HG02870 (cell line): Measurements from ENCODE around the gene ELL.

Experiments used
- ATAC-seq: cut with Tn5 transposase; IDR thresholded peaks from one replicate; pipeline ENCODE4 v1.9.1; 2021; ENCODE audit warnings: mild to moderate bottlenecking, moderate library complexity; ENCODE audit not compliant: unreplicated experiment

The ELL gene

DNA sequence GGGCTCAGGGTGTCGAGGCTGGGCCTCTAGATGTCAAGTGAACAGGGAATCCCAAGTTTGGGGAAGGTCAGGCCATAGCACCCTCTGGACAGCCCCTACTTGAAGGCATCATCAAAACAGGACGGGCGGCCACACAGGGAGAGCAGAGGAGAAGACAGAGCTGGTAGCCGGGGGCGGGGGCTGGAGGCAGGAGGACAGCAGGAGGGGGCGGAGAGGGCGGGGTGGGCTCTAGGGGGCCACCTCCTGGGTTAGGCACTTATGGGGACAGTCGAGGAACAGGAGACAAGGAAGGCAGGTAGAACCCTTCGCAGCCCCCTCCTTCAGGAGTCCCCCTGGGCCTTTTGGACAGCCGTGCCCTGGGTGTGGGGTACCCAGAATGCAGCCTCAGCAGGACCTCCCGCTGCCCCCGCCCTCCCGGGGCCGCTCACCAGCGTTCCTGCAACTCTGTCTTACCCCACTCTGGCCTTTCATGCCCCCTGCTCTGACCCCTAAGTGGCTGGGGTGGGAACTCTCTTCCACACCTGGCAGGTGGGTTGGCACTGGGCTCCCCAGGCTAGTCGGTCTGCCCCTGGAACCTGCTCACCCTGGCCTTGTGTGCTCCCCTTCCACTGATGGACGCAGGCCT is 96.9 kb downstream of the ELL start:
- no peak for ATAC-seq

DNA sequence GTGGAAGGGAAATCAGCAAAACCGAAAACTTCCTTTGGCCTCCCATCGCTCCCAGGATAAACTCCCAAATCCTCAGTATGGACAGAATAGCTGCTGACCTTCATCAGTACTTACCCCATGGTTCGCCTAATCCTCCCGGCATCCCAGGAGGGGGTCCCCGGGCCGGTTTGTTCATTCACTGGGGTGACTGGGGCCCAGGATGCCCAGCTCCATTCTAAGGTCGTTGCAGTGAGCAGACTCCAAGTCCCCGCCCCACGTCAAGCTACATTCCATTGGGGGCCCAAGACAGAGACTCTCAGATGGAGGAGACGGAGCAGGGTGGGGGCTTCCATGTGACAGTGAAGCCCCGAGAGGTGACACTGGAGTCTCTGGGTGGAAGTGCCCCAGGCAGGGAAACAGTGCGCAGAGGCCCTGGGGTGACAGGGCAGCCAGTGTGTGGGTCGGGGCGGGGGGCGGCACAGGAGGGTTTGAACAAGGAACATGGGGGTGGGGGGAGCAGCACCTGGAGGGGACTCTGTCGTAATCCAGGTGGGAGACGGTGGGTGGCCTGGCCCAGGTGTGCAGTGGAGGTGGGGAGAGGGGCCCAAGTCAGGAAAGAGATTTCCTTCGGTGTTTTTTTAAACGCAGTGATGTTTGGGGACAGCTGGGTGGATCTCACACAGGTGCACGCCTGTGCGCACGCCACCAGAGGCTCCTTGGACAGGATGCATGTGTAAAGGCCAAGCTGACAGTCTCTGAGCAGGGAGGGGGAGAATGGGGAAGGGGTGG is 97.6 kb downstream of the ELL start:
- ATAC-seq: no peak

DNA sequence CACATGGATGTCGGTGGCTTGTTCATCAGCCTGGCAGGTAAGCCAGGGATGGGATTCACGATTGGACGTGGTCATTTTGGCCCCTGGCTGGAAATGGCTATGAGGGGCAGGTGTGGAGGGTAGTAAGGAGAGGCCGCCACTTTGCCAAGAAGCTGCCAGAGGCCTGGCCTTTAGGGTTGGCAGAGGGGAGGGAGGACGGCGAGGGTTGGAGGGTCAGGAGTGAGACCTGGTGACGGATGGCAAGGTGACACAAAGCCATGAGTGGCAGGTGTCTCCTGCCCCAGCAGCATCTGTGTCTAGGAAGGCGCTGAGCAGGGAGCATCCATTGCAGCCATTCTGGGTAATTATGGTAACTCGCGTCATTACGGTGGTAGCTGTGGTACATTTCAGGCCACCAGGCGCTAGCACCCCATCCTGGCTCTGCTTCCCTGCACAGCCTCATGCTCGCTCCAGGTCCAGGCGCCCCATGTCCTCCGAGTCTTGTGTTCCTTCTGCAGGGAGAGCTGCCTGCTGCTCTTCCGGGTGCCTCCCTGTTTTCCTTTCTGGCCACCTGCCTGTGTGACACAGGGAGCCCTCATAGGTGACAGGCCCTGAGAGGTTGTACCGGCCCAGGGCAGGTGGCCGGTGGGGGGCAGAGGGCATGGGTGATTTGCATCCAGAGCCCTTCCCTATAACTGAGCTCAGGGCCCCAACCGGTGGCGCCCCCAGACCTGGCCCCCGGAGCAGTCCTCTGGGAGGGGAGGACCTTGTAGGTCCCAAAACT is 98.4 kb downstream of the ELL start:
- no peak for ATAC-seq

GRCh38 chr19:18422530-18423191 is 99.2 kb downstream of the ELL start:
- no peak for ATAC-seq

DNA sequence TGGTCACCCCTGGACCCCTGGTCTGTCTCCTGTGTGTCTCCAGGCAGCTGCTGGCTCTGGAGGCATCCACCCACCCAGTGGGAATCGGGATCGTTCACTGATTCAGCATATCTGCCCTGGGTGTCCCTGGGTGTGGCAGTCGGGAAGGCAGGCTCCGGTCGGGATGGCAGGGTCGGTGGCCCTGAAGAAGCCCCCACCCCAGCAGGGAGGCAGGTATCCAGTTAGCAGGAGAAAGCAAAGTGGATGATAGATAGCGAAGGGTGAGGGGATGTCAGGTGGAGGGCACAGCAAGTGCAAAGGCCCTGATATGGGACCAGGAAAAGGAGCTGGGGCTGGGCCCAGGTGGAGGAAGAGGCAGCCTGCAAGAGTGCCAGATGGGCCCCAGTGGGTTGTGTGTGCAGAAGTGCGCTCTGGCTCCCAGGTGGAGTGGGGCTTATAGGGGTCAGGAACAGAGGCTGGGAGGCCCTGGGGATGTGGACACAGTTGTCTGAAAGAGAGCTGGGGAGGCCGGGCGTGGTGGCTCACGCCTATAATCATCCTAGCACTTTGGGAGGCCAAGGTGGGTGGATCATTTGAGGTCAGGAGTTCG is 100.4 kb downstream of the ELL start:
- no peak for ATAC-seq

GRCh38 chr19:18420930-18421329 is 100.9 kb downstream of the ELL start:
- no peak for ATAC-seq

DNA sequence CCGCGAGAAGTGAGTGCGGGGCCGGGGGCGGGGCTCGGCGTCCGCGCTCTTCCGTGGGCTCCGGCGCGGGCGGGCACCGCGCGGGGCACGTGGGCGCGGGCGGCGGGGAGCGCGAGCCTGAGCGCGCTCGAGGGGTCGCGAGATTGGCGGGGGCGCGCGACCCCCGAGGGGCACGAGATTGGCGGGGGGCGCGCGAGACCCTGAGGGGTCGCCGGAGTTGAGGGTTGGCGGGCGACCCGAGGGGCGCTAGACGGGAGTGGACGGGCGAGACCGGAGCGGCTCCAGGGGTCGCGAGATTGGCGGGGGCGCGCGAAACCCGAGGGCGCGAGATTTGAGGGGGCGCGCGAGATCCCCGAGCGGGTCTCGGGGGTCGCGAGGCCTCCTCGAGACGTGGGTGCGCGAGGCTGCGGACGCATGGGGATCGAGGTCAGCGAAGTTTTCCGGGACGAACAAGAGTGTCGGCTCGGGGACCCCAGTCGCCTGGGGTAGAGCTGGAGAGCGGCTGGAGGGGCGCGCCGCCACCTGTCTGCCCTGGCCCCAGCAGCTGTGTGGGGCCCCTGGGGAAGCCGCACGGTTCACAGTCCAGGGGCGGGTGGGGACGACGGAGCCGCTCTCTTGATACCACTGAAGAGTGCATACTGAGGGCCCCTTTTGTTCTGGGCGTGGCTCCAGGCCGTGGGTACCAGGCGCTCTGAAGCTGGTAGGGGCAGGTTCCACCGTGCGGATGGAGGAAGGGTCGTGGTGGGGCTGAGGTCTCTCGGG is 102.0 kb downstream of the ELL start:
- no peak for ATAC-seq

DNA sequence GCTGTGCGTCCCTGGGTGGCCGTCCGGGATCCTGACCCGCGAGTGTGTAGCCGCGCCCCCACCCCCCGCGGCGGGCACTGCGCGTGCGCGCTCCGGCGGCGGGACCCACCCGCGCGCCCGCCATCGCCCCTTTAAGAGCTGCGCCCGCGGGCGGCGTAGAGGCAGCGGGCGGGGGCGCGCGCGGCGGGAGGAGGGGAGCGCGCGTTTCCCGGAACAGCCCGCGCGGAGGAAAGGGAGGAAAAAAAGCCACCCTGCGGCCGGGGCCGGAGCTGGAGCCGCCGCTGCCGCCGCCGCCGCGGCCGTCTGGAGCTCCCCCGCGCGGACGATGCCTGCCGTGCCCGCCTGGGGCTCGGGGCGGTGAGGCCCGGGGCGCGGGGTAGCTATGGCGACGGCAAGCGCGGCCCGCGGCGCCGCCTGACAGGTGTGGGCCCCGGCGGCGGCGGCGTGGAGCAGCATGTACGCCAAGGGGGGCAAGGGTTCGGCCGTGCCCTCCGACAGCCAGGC is 102.6 kb downstream of the ELL start, which contains the start of gene SSBP4:
Gene SSBP4, plus strand, starts transcription at position 204 of the 504 bp plus-strand sequence. Its CDS starts 251 bp downstream, at position 455.
- no peak for ATAC-seq

- no peak for ATAC-seq
Observed at GRCh38 chr19:18418483-18419194, 103.2 kb downstream of the ELL start.

DNA sequence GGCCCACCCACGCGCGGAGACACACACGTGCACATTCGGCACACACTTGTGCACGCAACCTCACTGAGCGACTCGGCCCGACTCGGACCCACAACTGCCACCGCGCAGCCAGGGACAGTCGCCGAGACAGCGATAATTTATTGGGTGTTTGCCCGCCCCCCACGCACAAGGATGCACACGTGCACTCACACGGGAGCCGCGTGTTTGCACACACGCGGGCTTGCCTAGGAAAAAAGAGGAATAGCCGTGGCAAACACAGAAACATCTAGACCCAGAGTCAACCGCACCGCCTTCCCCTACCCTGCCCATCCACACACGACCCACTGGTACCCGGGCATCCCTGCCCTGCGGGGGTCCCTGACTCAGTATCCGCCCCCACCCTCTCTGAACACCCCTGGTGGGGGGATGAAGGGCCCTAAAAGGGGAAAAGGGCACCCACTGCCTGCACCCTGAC is 103.8 kb downstream of the ELL start:
- no peak for ATAC-seq

DNA sequence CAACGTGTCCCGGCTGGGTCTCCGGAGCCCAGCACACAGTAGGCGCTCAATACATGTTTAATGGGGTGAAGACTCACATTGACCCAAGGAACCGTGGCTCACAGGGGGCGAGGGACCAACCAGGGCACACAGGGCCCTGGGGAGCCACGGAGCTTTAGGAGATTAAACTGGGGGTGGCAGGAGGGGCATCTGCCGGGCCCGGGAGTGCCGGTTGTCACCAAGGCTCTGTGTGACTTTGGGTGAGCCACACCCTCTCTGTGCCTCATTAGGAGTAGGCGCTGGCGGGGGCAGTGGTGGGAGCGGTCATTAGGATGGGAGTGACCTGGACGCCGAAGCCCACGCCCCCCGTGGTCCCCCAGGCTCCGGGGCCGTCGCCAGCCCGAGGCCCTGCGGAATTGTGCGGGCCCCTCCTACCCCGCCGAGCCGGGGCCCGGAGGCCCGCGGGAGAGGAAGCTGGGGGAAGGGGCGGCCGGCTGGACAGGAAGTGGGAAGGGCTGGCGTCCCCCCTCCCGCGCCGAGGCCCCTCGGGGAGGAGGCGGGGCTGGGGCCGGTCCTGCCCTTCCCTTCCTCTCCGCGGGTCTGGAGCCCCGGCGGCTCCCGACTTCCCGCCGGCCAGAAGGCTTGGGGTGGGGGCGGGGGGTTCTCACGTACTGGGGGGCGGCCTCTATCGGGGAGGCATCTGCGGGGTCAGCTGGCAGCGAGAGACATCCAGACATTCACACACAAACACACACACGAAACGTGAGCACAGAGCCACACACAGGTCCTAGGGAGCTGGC is 104.4 kb downstream of the ELL start:
- no peak for ATAC-seq

GRCh38 chr19:18416778-18417249 is 105.1 kb downstream of the ELL start:
- no peak for ATAC-seq

DNA sequence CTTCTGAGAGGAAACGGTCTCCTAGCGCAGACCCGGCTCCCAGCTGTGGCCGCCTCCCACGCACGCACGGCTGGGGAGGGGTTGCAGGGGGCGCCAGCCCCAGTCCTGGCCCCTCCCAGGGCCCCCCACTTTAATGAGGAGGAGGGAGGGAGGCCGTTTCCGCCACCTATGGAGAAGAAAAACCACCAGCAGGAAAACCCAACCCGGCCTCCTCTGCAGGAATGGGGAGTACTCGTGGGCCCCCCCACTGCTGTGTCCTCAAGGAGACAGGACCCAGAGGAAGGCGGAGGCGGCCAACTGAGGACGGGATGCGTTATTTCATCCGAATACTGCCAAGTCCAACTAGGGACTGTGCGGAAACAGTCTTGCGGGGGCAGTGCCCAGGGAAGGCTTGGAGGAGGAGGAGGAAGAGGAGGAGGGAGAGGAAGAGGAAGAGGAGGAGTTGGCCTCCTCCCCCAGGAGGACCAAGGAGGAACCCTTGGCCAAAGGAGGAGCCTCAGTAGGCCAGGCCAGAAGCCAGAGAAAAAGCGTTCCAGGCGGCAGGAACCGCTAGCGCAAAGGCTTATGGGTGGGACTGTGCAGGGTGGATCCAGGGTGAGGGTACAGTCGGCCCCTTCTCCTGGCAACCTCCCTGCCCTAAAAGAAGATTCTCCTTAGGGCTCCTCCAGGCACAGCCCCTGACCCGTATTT is 106.5 kb downstream of the ELL start:
- no peak for ATAC-seq

DNA sequence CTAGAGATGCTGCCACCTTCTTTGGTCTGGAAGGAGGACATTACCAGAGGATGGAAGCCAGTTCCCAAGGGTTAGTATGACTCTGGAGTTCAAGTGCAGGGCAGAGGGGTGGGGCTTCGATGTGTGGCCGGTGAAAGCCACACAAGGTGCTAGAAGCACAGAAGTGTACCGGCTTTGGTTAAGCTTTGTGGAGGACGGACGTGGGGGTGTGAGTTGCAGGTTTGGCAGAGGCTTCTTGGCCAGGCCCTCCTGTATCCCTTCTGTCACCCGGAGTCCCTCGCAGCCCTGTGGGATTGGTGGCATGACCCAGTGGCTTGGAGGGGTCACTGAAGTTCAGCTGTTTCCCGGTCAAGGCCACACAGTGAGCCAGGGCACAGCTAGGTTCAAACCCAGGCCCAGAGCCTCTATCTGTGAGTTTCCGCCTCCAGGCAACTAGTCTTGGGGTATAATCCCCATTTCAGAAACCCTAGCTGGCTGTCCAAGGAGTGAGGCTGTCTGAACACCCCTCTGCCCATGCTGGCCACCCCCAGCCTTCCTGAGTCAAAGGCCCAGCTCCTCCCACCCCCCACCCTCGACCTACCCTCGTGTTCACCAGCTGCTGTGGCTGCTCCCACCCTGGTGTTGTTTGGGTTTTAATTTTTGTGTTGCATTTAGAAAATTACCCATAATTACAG is 107.2 kb downstream of the ELL start:
- no peak for ATAC-seq

DNA sequence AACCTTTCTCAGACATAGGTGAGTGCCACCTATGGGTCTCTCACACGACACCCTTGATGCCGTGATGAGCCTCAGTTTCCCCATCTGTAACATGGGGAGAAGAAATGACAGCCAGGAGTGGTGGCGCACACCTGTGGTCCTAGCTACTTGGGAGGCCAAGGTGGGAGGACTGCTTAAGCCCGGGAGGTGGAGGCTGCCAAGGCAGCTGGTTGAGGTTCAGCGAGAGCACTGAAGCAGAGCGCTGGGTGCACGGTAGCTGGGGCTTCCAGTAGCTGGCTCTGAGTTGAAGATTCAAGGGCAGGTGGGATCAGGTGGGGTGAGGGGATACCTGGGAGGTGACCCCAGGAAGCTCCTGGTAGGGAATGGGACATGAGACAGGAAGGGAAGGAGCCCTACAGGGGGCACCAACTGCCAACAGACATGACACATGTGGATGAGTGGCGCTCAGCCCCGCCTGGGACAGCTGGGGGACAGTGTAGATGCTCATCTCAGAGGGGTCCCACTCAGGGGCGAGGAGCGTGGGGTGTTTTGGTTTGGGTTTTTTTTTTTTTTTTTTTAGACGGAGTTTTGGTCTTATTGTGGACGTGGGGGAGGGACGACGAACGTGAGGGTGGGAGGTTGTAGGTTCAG is 109.1 kb downstream of the ELL start:
- ATAC-seq: no peak

GRCh38 chr19:18408053-18408476 is 113.8 kb downstream of the ELL start:
- no peak for ATAC-seq

DNA sequence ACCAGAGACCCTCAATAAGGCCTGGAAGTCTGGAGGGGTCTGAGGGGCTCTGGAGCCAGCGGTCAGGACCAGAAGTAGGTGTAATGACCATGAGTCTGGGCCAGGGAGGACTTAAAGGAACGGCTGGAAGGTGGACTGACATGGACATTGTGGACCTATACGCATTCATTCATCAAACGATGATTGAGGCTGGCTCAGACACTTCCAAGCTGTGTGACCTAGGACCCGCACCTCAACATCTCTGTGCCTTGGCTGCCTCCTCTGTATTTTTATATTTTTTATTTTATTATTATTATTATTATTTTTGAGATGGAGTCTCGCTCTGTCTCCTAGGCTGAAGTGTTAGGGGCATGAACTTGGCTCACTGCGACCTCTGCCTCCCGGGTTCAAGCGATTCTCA is 115.1 kb downstream of the ELL start:
- ATAC-seq: no peak
